ENCODE results near the gene CCR4.
"Not testable (repeated sequence)": the region's sequence is repeated elsewhere in the genome, so short reads cannot be mapped to it uniquely, and the experiment has no call there.

CCR4 gene

GRCh38 chr3:32952369-32953077, 1.1 kb downstream of the CCR4 start:
- no peak for DNase-seq (ENCODE audit: low read depth in 2 of 3, low spot score in 1 of 3)

GRCh38 chr3:32954506-32954905, 3.1 kb downstream of the CCR4 start:
- DNase-seq (ENCODE audit: low read depth in 2 of 3, low spot score in 1 of 3) = no peak

- no peak for DNase-seq (ENCODE audit: low read depth in 2 of 3, low spot score in 1 of 3)
Measured at GRCh38 chr3:32956750-32957570, 5.5 kb downstream of the CCR4 start.

- DNase-seq (ENCODE audit: low read depth in 2 of 3, low spot score in 1 of 3) = no peak
Measured at GRCh38 chr3:32958509-32958908, 7.1 kb downstream of the CCR4 start.

- no peak for DNase-seq (ENCODE audit: low read depth in 2 of 3, low spot score in 1 of 3)
Measured at GRCh38 chr3:32959371-32959770, 7.9 kb downstream of the CCR4 start.

GRCh38 chr3:32960404-32961170, 9.1 kb downstream of the CCR4 start:
- DNase-seq (ENCODE audit: low read depth in 2 of 3, low spot score in 1 of 3) = no peak

- peak in 1 of 3 donors; percentile 22 for DNase-seq (ENCODE audit: low read depth in 2 of 3, low spot score in 1 of 3)
Measured at GRCh38 chr3:32961189-32961715, 9.8 kb downstream of the CCR4 start.

- no peak for DNase-seq (ENCODE audit: low read depth in 2 of 3, low spot score in 1 of 3)
Measured at GRCh38 chr3:32963871-32964270, 12.4 kb downstream of the CCR4 start.

GRCh38 chr3:32964781-32965180, 13.3 kb downstream of the CCR4 start:
- DNase-seq (ENCODE audit: low read depth in 2 of 3, low spot score in 1 of 3) = not testable (repeated sequence)

- not testable (repeated sequence) for DNase-seq (ENCODE audit: low read depth in 2 of 3, low spot score in 1 of 3)
Measured at GRCh38 chr3:32965617-32966213, 14.3 kb downstream of the CCR4 start.

GRCh38 chr3:32966627-32967026, 15.2 kb downstream of the CCR4 start:
- DNase-seq (ENCODE audit: low read depth in 2 of 3, low spot score in 1 of 3) = not testable (repeated sequence)

GRCh38 chr3:32968166-32968919, 16.9 kb downstream of the CCR4 start:
- no peak for DNase-seq (ENCODE audit: low read depth in 2 of 3, low spot score in 1 of 3)

GRCh38 chr3:32968920-32969389, 17.5 kb downstream of the CCR4 start:
- no peak for DNase-seq (ENCODE audit: low read depth in 2 of 3, low spot score in 1 of 3)

- no peak for DNase-seq (ENCODE audit: low read depth in 2 of 3, low spot score in 1 of 3)
Measured at GRCh38 chr3:32969656-32970055, 18.2 kb downstream of the CCR4 start.

GRCh38 chr3:32971291-32971690, 19.8 kb downstream of the CCR4 start:
- not testable (repeated sequence) for DNase-seq (ENCODE audit: low read depth in 2 of 3, low spot score in 1 of 3)

- no peak for DNase-seq (ENCODE audit: low read depth in 2 of 3, low spot score in 1 of 3)
Measured at GRCh38 chr3:32972482-32973146, 21.2 kb downstream of the CCR4 start.

GRCh38 chr3:32973982-32974381, 22.5 kb downstream of the CCR4 start:
- DNase-seq (ENCODE audit: low read depth in 2 of 3, low spot score in 1 of 3) = no peak

- no peak for DNase-seq (ENCODE audit: low read depth in 2 of 3, low spot score in 1 of 3)
Measured at GRCh38 chr3:32975891-32976595, 24.6 kb downstream of the CCR4 start.

- no peak for DNase-seq (ENCODE audit: low read depth in 2 of 3, low spot score in 1 of 3)
Measured at GRCh38 chr3:32977861-32978260, 26.4 kb downstream of the CCR4 start.

Measured in stimulated activated CD4-positive, alpha-beta T cell treated with anti-CD3 and anti-CD28 coated beads, Interleukin-12 subunit alpha, Interleukin-12 subunit beta, amount 100 ng/mL, for 48 hours (primary cell).